SU-DHL-6 (cell line): ENCODE results near the gene PTGES.

Source experiments
- H2AFZ ChIP-seq: fragments of 200-600 bp; sonication (generic); 2 replicates; pipeline ENCODE4 v1.6.1; 2014; ENCODE audit warnings: low read depth, mild to moderate bottlenecking, moderate library complexity, mixed read lengths, antibody characterized with exemption, low read length; ENCODE audit not compliant: severe bottlenecking
- H3F3A ChIP-seq: fragments of 200-600 bp; shearing (Covaris generic); 2 replicates; pipeline ENCODE4 v1.6.0; 2016; ENCODE audit warnings: antibody characterized with exemption, mild to moderate bottlenecking; ENCODE audit not compliant: insufficient read depth
- H3K27ac ChIP-seq: fragments of 200-600 bp; sonication (generic); 2 replicates; pipeline ENCODE4 v1.5.1; 2016; ENCODE audit warnings: low read depth, mild to moderate bottlenecking, low read length, moderate library complexity, mixed read lengths
- H3K27me3 ChIP-seq: fragments of 200-600 bp; sonication (generic), shearing (Covaris generic); 2 replicates; pipeline ENCODE4 v1.6.0; 2014; ENCODE audit warnings: mild to moderate bottlenecking, low read length
- H3K36me3 ChIP-seq: fragments of 200-600 bp; sonication (generic); 2 replicates; pipeline ENCODE4 v1.6.1; 2014; ENCODE audit warnings: mild to moderate bottlenecking, low read length, mixed read lengths
- H3K4me2 ChIP-seq: fragments of 300-600, 200-600 bp; shearing (Covaris generic), sonication (generic); 2 replicates; pipeline ENCODE4 v1.6.0; 2014; ENCODE audit warnings: low read length, low read depth, mild to moderate bottlenecking; ENCODE audit not compliant: poor library complexity, severe bottlenecking
- H3K4me3 ChIP-seq: fragments of 200-600 bp; sonication (generic); 2 replicates; pipeline ENCODE4 v1.5.1; 2014; ENCODE audit warnings: antibody characterized with exemption, low read length, mild to moderate bottlenecking, mixed read lengths; ENCODE audit not compliant: insufficient read depth, poor library complexity, severe bottlenecking
- H3K79me2 ChIP-seq: fragments of 200-600 bp; sonication (generic); 2 replicates; pipeline ENCODE4 v1.6.1; 2014; ENCODE audit warnings: mild to moderate bottlenecking, low read length, moderate library complexity; ENCODE audit not compliant: insufficient read depth
- H3K9ac ChIP-seq: fragments of 200-600 bp; sonication (generic); 2 replicates; pipeline ENCODE4 v1.7.0; 2014; ENCODE audit warnings: mild to moderate bottlenecking, low read length
- H3K9me2 ChIP-seq: fragments of 200-600 bp; sonication (generic); replicated peaks from 2 replicates; pipeline ENCODE4 v1.6.1; 2014; ENCODE audit warnings: low read length; ENCODE audit not compliant: insufficient read depth
- H3K9me3 ChIP-seq: fragments of 200-600 bp; sonication (generic); 2 replicates; pipeline ENCODE4 v1.6.1; 2014; ENCODE audit warnings: low read length, mixed read lengths; ENCODE audit not compliant: insufficient read depth
- H4K20me1 ChIP-seq: fragments of 200-600 bp; sonication (generic); 2 replicates; pipeline ENCODE4 v1.6.1; 2014; ENCODE audit warnings: low read depth, mild to moderate bottlenecking, antibody characterized with exemption, low read length, moderate library complexity, mixed read lengths
- CTCF ChIP-seq: fragments of 200-600 bp; sonication (generic); IDR thresholded peaks from one replicate; pipeline ENCODE4 v1.5.1; 2017; ENCODE audit warnings: antibody characterized with exemption, mild to moderate bottlenecking, low read length, moderate library complexity; ENCODE audit not compliant: insufficient read depth, poor library complexity, severe bottlenecking
- EZH2phosphoT487 ChIP-seq: fragments of 200-600 bp; sonication (generic), shearing (Covaris generic); conservative IDR thresholded peaks from 2 replicates; pipeline ENCODE4 v1.6.1; 2018; ENCODE audit warnings: mild to moderate bottlenecking, antibody characterized with exemption, low read length, moderate library complexity, mixed read lengths

Gene PTGES

GRCh38 chr9:129732100-129732499 is 20.7 kb downstream of the PTGES start:
- no peak overlapping the region for H2AFZ ChIP-seq
- no peaks in the 10 kb centered on the region for H3K36me3 ChIP-seq
- H3K9me2 ChIP-seq = no peaks in the 10 kb centered on the region
- no peaks in the 10 kb centered on the region for H3F3A ChIP-seq
- H3K27me3 ChIP-seq = no peaks in the 10 kb centered on the region
- TF ChIP-seq CTCF (no peak), EZH2phosphoT487 (no peak)
- no peak overlapping the region for H3K27ac ChIP-seq
- no peaks in the 10 kb centered on the region for H3K79me2 ChIP-seq
- H3K9ac ChIP-seq = no peak overlapping the region
- no peaks in the 10 kb centered on the region for H3K9me3 ChIP-seq
- H3K4me3 ChIP-seq = no peak overlapping the region
- H3K4me2 ChIP-seq = no peak overlapping the region
- H4K20me1 ChIP-seq = no peaks in the 10 kb centered on the region

GRCh38 chr9:129731477-129732085 is 21.3 kb downstream of the PTGES start:
- Histone ChIP-seq H4K20me1 (no peaks in the 10 kb centered on the region), H3K9me2 (no peaks in the 10 kb centered on the region), H3K4me2 (no peak overlapping the region), H3K79me2 (no peaks in the 10 kb centered on the region), H3K4me3 (no peak overlapping the region), H3K36me3 (no peaks in the 10 kb centered on the region), H2AFZ (no peak overlapping the region), H3K27ac (no peak overlapping the region), H3K27me3 (no peaks in the 10 kb centered on the region), H3K9ac (no peak overlapping the region), H3K9me3 (no peaks in the 10 kb centered on the region), H3F3A (no peaks in the 10 kb centered on the region)
- TF ChIP-seq EZH2phosphoT487 (no peak), CTCF (no peak)

- Histone ChIP-seq H3K9ac (no peak overlapping the region), H3K36me3 (no peaks in the 10 kb centered on the region), H4K20me1 (no peaks in the 10 kb centered on the region), H3F3A (no peaks in the 10 kb centered on the region), H3K9me2 (no peaks in the 10 kb centered on the region), H3K27ac (no peak overlapping the region), H3K4me2 (no peak overlapping the region), H3K4me3 (no peak overlapping the region), H3K9me3 (no peaks in the 10 kb centered on the region), H3K27me3 (no peaks in the 10 kb centered on the region), H2AFZ (no peak overlapping the region), H3K79me2 (no peaks in the 10 kb centered on the region)
- no peak for TF ChIP-seq CTCF
- no peak for TF ChIP-seq EZH2phosphoT487
Measured at GRCh38 chr9:129728744-129729143, 24.1 kb downstream of the PTGES start.
